ENCODE measurements around the gene LY6G6F.

The LY6G6F gene

DNA sequence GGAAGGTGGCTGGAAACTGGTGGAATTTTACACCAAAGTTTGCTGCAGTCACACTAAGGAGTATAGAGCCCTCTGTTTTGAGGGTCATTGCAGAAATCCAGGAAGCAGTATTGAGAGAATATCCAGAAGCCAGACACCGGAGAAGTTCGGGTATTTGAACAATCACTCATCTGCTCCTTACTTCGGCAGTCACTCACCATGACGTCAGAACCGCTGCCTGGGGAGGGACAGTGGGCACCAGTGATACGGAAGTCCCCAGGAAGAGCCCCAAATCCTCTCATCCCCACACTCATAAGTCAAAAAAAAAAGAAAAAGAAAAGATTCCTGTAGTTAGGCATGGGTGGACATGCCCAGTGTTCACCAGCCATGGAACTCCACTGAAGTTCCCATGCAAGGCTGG is 29.8 kb upstream of the LY6G6F start:
- DNase-seq: no peak

DNA sequence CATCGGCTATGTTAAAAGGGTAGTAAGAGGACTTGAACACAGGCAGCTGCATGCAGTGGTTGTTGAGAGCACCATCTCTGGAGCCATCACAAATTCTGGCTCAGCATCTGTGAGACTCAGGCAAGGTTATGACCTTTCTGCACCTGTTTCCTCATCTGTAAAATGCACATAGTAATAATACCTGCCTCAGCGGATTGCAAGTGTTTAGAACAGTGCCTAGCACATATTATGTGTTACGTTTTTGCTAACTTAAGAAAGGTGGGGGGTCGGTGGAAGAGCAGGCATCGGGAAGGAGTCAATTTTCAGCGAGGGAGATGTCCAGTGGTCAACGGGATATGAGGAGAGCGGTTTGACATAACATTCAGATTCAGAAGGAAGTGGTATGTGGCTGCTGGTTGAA is 28.7 kb upstream of the LY6G6F start:
- DNase-seq: no peak

DNA sequence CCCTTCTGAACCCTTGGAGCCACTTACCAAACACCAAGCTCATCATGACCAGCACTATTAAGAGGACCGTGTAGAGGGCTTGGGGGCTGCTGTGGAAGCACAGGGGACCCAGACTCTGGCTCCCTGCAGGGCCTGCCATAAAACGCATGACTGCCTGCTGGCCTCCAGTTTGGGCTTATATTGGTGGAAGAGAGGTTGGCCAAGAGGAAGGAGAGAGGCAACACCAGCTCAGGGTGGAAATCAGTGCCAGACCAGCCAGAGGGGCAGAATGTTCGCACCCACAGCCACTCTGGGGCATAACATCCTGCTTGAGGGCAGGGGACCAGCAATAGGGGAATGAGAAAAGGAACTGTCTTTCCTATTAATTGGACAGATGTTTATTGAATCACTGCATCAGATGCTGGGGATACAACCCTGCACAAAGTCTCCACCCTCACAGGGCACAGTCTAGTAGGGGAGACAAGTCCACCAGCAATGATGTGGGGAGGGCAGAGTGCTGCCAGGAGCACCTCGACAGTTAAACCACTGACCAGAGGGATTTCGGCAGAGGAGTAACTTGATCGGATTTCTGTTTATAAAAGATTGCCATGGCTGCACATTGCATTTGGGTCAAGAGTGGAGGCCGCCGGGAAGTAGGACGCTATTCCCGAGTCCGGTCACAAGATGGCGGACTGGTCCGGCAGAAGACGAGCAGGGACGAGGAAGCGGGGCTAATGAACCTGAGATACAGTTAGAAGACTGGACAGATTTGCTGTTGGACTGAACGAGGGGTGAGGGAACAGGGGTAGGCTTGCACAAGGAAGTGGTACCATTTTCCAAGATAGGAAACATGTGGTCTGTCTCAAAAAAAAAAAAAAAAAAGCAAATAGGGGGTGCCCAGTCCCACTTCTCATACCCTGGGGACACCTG is 26.2 kb upstream of the LY6G6F start, which contains the start of gene LY6G5C:
Gene LY6G5C (minus strand): TSS at position 842 of the 909 bp plus-strand sequence. CDS start 694 bp downstream, at position 148.
- peak; percentile 83 for DNase-seq

DNA sequence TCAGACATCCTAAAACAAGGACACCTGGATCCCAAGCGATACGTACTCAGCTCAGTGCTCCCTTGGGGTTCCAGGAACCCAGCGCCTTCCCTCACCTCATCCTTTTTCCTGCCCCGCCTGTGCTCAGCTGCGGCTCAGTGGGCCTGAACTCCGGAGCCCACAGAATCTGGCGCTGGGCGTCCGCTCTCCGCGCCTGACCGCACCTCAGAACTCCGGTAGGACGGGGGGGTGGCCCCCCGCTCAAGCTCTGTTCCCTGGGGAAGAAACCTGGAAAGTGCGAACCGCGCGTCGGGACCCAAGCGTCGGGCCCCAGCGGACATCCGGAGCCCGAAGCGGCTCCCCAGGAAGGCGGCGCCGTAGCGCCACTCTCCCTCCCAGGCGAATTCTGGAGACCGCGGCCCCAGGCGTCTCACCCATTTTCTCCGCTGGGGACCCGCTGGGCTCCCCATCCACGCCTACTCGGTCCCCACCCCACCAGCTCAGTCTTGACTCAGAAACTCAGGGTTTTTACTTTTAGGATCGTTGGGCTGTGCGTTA is 25.5 kb upstream of the LY6G6F start:
- peak; percentile 75 for DNase-seq

DNA sequence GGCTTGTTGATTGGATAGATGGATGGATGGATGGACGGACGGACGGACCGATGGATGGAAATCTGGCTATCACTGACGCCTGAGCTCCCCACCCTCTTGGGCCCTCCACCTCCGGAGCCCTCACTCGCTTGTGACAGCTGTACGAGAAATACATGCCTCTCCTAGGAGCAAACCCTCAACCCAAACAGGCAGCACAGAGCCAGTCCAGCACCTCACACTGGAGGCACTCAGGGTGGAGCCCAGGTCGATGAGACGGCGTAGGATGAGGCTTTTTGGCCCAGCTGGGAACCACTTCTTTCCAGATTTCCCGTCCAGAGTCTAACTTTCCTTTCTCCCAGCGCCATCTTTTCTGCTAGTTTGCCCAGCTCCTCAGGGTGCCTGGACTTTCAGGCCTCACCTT is 23.1 kb upstream of the LY6G6F start:
- DNase-seq: no peak

DNA sequence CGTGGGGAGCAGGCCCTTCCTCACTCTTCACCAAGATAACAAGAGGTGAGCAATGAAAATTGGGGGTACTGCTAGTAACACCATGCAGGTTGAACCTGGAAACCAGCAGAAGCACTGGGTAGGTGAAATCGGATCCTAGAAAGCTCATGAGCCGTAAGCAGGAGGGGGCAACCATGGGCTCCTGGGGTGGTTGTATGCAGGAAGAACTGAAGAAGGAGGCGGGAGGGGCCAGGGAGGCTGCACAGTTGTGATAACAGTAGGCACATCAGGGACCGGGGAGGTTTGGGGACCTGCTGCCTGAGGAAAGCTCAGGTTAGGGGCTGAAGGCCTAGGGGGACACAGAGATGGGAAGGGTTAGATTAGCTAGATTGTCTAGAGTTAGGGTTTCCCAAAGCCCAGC is 20.2 kb upstream of the LY6G6F start:
- no peak for DNase-seq

DNA sequence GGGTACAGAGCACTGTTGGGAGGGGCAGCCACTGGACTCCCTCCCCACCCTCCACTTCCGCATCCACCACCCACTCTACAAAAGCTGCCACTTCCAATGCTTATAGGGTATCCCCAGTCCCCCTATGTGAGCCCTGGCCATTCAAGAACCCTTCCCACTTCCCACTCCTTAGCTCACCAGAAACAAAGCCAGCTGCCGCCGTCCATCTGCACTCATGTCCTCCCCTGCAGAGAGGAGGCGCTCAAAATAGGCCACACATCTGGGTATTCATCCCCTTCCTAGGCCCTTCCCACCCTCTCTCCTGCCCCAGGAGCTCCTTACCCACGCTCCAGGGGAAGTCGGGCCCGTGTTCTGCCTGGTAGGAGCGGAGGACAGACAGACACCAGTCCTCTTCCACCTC is 19.3 kb upstream of the LY6G6F start:
- DNase-seq: no peak

DNA sequence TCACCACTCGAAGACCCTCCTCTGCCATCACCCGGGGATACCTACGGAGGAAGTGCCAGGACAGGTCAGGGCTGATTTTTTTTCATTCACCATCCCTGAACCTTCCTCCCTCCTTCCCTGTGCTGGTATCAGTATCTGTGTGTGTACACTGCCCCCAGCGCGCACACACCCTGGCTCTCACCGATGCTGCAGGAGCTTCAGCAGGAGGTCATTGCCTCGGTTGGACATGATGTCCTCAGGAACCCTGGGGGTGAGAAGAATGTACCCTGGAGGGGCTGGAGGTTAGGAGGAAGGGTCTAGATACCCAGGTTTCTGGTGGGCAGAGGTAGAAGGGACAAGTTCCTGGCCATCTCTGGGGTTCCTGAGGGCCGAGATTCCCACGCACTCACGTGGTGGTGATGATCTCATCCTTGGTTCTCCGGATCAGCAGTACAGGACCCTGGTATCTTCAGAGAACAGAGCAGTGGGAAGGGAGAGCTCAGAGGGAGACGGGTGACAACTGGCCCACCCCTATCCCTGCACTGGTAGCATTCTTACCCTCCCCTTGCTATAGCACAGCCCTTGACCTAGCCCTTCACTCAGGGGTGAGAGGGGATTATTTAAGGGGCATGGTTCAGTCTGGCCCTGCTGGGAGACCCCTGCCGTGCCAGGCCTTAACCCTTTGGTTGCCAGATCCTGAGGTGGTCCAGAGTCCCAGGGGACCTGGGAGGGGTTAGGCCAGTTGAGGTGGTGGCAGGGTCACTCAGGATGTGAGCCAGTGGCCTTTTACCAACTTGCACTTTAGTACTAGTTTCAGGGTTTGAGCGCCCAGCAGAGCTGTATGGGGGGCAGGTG is 18.6 kb upstream of the LY6G6F start:
- no peak for DNase-seq

DNA sequence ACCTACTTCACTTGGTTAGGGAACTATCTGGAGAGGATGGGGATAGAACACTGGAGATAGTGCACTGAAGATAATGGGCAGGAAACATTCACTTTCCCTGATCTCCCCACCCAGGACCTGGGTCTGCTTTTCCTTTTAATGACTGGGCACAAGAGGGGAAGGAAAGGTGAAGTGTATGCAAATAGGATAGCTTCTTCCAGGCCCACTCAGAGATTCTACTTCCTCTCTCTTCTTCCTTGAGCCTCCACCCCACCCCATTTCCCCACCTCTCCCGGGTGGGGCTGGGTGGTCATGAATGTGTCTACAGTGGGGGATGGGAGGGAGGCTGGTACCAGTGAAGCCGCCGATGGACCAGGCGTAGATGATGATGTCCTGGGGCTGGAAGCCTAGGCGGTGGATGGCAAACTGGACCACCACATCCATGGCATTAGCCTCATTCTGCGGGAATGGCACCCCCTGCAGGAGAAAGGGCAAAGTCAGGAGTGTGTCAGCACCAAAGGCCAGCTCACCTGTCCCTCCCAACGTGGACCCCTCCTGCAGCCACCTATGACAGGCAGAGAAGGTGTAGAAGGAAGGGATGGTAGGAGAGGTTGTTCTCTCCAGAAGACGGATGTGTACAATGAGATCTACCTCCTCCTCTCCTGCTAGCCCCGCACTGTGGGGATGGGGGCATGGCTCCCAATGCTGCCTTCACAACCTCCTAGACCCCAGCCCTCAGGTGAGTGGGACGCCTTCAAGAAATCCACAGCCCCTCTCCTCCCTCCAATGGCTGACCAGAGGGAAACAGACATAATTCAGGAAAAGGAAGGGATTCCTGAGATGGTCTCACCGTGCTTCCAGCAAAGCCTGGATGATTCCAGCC is 17.2 kb upstream of the LY6G6F start:
- no peak for DNase-seq

DNA sequence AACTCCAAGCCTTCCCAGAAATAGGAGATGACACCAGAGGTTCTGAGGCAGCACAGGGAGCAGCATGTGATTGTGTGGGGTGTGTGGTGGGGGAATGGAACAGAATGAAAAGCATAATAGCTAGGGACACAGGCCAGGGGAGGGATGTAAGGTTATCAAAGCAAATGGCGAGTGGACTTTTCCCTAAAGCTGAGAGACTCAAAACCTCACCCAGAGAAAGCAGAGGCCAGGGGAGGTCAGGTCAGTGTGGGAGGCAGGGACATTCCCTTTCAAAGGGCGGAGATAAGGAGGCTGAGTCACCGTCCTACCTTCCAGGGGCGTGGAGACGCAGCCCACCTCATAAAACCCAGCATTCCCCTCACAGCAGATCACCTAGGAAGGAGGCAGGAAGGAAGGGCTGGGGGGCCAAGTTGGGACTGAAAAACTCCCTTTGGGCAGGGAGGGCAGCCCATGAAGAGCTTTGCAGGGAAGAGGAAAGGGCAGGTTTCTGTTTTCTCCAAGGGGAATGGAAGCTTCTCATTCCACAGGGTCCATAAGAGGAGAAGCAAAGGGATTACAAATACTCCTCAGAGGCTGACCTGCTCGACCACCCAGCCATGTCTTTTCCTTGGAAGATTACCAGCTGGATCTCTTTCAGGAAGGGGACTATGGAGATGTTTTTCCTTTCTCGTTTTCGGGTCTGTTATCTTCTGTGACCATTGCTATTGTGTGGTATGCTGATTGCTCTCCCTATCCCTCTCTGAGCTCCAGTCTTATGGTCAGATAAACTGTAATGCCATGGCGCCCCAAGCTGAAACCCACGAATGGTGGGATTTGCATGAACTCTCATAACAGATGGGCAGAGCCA is 16.2 kb upstream of the LY6G6F start:
- no peak for DNase-seq

DNA sequence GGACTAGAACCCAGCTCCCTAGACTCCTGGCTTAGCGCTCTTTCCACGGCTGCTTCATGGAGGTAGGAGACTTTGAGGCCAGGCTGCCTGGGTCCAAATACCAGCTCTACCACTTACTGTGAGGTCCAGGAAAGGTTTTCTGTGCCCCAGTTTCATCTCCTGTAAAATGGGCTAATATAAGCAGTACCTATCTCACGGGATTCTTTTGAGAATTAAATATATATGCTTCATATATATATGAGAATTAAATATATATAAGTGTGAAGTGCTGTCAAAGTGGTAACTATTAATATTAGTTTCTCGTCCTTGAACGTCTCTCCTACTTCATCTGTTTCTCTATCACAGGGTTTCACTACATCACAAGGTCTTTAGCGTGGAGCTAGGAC is 15.6 kb upstream of the LY6G6F start:
- no peak for DNase-seq

DNA sequence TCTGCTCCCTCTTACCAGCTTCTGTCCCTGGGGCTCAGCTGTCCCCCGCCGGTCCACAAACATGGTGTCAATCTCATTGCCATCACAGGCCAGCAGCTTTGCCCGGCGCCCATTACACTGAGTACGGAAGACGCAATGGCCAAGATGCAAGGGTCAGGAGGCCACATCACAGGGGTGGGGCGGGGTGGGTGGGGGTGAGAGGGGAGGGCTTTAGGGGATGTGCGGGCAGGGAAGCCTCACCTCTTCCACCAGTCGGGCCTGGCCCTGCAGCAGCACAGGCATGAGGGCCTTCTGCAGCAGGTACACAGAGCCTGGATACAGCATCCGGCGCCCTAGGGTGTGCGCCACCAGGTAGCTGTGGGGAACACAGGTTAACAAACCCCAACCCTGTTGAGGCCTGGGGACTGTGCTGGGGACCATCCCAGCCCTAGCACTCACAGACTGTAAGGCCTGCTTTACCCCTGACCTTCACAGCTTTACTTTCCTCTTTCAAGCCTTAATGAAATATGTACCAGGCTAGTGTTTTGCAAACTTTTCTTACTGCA is 15.0 kb upstream of the LY6G6F start:
- no peak for DNase-seq

DNA sequence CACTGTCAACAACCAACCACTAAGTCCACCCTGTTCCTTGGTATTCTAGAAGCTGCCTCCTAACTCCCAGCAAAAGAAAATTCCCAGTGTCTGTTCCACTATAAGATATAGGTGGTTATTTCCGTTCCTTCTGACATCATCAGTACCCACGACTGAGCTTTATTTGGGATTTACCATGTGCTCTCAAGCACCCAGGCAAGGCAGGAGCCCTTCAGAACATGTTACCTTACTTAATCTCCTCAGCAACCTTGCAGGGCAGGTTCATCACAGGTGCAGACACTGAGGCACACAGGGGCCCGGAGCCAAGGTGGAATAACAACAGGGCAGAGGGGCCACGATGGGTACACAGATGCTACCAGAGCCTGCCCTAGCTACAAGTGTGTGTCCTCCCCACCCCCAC is 14.3 kb upstream of the LY6G6F start:
- DNase-seq: no peak

DNA sequence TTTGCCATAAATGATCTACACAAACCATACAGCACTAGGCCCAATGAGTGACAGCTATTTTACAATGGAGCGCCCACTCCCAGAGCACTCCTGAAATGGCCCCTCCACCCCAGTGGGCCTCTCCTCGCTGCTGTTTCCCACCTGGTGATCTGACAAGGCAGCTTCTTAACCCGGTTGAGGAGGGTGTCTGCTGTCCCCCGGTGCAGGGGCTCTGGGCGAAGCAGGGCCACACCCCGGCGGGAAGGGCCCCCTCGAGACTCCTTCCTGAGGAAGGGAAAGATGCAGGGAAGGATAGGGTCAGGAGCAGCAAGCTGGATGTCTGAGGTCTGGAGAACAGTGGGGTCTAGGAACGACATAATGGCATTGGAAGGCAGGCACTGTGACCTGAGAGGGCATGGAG is 13.8 kb upstream of the LY6G6F start:
- no peak for DNase-seq

DNA sequence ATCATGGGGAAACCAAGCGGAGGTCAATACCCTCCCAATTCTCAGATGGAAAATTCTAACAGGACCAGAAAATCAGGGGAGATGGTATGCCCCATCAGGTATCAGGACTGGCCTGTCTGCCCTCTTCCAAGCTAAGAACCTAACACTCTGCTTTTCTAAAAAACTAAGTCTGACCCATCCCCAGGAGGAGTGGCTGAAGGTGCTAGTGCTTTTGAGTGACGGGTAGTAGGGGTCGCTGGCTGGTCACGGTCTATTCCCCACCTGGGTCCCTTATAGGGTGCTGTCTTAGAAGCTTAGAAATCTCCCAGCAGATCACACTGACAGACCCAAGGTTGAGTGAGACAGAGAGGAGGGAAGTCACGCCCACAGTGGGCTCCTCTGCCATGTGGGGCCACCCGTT is 13.1 kb upstream of the LY6G6F start:
- no peak for DNase-seq

DNA sequence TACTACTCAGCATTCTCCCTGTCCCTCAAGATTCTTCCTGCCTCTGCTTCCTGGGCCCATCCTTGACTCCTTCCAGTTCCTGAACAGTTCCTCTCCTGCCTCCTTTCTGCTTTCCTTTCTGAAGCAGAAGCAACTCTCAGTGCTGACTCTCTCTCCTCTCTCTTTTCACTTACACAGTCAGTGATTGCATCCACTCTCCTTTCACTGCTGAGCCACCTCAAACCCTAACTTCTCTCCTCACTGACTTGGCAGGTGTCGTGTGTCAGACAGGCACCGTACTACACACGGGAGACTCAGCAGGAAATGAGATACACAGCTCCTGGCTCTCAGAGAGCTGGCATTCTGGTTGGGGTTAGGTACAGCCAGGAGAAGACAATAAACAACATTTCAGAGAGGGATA is 9.1 kb upstream of the LY6G6F start:
- DNase-seq: no peak

DNA sequence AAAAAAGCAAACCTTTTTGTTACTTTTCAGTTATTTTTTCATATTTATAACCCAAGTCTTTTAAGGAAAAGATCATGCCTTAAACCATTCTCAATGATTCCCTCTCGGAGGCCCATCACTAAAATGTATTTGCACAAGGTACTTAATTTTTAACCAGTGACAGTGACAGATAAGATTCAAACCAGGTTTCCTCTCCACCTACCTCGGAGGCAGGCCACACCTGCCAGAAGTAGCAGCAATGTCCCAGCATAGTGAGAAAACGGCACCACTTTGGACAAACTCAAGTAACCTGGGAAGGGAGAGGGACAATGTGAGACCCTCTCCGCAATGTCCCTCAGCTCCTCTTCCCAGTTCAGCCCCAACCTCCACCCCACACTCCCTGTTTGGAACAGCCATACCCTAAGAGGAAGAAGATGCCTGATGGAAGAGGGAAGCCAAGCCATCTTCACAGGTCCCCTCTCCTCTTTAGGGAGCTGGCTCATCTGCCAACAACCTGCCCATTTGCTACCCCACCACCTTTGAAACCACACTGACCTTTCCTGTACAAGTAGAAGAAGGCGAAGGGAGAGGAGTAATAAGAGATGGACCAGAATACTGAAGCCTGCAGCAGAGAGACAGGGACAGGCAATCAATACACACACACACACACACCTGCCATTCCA is 5.8 kb upstream of the LY6G6F start:
- no peak for DNase-seq

DNA sequence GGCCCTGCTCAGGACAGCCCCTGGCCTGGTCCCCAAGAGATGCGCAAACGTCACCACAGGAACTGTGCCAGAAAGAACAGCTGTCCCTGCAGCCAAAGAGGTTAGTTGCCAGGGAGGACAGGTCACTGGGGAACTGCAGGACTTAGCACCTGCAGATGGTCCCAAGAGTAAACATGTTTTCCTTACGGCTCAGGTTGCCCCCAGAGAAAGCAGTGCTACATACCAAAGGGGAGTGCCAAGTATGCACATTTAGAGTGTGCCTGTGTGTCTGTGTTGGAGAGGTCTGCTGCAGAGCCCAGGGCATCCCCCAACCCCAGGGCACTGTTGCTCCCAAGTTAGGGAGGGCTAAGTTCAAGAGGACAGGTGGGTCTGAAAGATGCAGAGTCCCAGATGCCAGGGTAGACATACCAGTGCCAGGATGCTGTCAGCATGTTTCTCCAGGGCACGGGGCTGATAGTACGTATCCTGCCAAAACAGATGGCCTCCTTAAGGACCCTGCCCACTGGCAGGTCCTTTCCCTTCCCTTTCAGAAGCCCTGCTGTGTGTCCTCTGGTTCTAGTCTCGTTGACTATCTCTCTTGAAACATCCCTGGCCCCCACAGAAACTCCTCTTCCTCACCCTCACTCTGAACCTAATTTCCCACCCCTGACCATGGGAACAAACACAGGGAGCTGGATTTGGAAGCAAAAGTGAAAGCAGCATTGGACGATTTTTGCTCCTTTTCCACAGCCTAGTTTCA is 4.8 kb upstream of the LY6G6F start:
- no peak for DNase-seq

DNA sequence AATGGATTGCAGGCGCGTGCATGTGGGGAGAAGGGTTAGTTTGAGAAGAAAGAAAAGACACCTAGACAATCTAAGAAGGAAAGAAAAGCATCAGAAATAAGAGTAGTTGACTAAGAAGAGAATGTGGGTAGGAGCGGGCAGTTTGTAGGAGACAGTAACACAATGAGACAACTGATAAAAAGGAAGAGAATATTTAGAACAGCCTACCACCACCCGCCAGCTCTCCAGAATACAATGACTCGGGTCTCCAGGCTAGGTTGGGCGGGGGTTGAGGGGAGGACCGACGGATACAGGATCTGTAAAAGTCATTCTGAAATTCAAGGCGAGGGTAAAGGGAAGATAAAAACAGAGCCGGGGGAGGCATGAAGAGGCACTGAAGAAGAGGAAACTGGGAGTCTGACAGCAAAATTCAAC is 4.3 kb upstream of the LY6G6F start:
- DNase-seq: no peak

Data from activated CD8-positive, alpha-beta memory T cell treated with anti-CD3 and anti-CD28 coated beads for 24 hours (primary cell).